ENCODE results near the gene SCYGR3.

The SCYGR3 gene

GRCh38 chr2:227614740-227615139 lies at the start of gene SCYGR3:
TSS of gene SCYGR3 (minus strand) at chr2:227614840. CDS start at chr2:227614840, 0 bp downstream.
- DNase-seq, result no peak

GRCh38 chr2:227661827-227662226 lies 47.2 kb upstream of the SCYGR3 start:
- no peak for DNase-seq

- no peak for DNase-seq
Measured at GRCh38 chr2:227661025-227661649, 46.5 kb upstream of the SCYGR3 start.

GRCh38 chr2:227657199-227657845 lies 42.7 kb upstream of the SCYGR3 start:
- DNase-seq, result no peak

GRCh38 chr2:227655454-227655853 lies 40.8 kb upstream of the SCYGR3 start:
- peak in 1 of 2 experiments; percentile 0 for DNase-seq

- DNase-seq, result no peak
Measured at GRCh38 chr2:227654426-227654825, 39.8 kb upstream of the SCYGR3 start.

GRCh38 chr2:227653419-227653818 lies 38.8 kb upstream of the SCYGR3 start:
- DNase-seq, result no peak

GRCh38 chr2:227643990-227644551 lies 29.4 kb upstream of the SCYGR3 start:
- no peak for DNase-seq

GRCh38 chr2:227642656-227643055 lies 28.0 kb upstream of the SCYGR3 start:
- no peak for DNase-seq

- no peak for DNase-seq
Measured at GRCh38 chr2:227634201-227634600, 19.6 kb upstream of the SCYGR3 start.

GRCh38 chr2:227632827-227633226 lies 18.2 kb upstream of the SCYGR3 start:
- no peak for DNase-seq

GRCh38 chr2:227630322-227630721 lies 15.7 kb upstream of the SCYGR3 start:
- DNase-seq, result no peak

- DNase-seq, result no peak
Measured at GRCh38 chr2:227629435-227629834, 14.8 kb upstream of the SCYGR3 start.

GRCh38 chr2:227627769-227628168 lies 13.1 kb upstream of the SCYGR3 start:
- DNase-seq, result no peak

GRCh38 chr2:227626580-227627151 lies 12.0 kb upstream of the SCYGR3 start:
- DNase-seq, result no peak

- no peak for DNase-seq
Measured at GRCh38 chr2:227625420-227625819, 10.8 kb upstream of the SCYGR3 start.

GRCh38 chr2:227623226-227623625 lies 8.6 kb upstream of the SCYGR3 start:
- no peak for DNase-seq

GRCh38 chr2:227617316-227618230 lies 2.9 kb upstream of the SCYGR3 start, which contains the start of gene SCYGR4:
TSS of gene SCYGR4 (plus strand) at chr2:227617498. CDS start at chr2:227617498, 0 bp downstream.
- DNase-seq, result no peak

- DNase-seq, result no peak
Measured at GRCh38 chr2:227616631-227617030, 2.0 kb upstream of the SCYGR3 start.

GRCh38 chr2:227615906-227616305 lies 1.3 kb upstream of the SCYGR3 start:
- no peak for DNase-seq

- no peak for DNase-seq
Measured at GRCh38 chr2:227615181-227615580, 541 bp upstream of the SCYGR3 start.

- DNase-seq, result no peak
Measured at GRCh38 chr2:227614246-227614645, 394 bp downstream of the SCYGR3 start.

GRCh38 chr2:227613272-227613660 lies 1.4 kb downstream of the SCYGR3 start:
- no peak for DNase-seq
